Hepatocyte (in vitro differentiated cells): ENCODE results near the gene ZNF467.

Experiments used
- CTCF ChIP-seq: fragments of 200-600 bp; sonication (generic); IDR thresholded peaks from 2 replicates; pipeline ENCODE4 v1.5.1; 2016; ENCODE audit warnings: antibody characterized with exemption, mild to moderate bottlenecking; ENCODE audit not compliant: poor library complexity
- EZH2phosphoT487 ChIP-seq: fragments of 200-600 bp; sonication (generic); IDR thresholded peaks from one replicate; pipeline ENCODE4 v1.6.1; 2018; ENCODE audit warnings: antibody characterized with exemption, mild to moderate bottlenecking, low read depth, moderate library complexity; ENCODE audit not compliant: unreplicated experiment, severe bottlenecking

- no peak for TF ChIP-seq CTCF
- TF ChIP-seq EZH2phosphoT487 = no peak
Measured at GRCh38 chr7:149777551-149778326, 4.4 kb upstream of the ZNF467 start.
